Stimulated activated CD8-positive, alpha-beta memory T cell treated with anti-CD3 and anti-CD28 coated beads, Interleukin-4, amount 100 ng/mL, for 24 hours (primary cell): ENCODE results near the gene ANKMY1.
"Not testable (repeated sequence)": the region's sequence is repeated elsewhere in the genome, so short reads cannot be mapped to it uniquely, and the experiment has no call there.

Experiments used
- DNase-seq: peaks from one replicate; pipeline ENCODE4 v3.0.0-alpha.2; 2020; ENCODE audit warnings: low read depth

Gene ANKMY1

GRCh38 chr2:240554767-240555493, 2.9 kb downstream of the ANKMY1 start:
- no peak for DNase-seq

DNA sequence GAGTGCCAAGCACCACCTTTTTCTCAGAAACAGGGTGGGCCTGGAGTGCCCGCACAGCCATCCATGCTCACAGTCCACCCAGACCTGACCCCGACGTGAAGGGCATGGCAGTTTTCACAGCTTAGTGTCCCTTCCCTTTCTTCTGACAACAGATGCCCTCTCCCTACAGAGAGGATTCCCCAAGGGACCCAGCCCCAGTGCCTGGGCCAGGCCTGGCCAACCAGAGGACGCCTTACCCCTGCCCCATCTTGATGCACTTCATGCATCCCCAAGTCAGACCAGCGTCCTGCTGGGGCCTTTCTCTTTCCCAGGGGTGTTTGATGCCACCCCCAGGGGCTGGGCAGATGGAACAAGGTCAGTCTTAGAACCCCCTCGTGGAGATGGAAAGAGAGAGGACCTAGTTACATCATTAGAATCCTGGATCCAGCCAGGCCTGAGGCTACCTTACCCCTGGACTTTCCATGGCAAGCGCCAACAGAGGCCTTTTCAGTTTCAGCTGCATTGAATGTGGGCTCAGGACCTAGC, 3.8 kb downstream of the ANKMY1 start:
- DNase-seq, result no peak

- DNase-seq, result no peak
These were observed 6.0 kb downstream of the ANKMY1 start for GRCh38 chr2:240551811-240552210.

DNA sequence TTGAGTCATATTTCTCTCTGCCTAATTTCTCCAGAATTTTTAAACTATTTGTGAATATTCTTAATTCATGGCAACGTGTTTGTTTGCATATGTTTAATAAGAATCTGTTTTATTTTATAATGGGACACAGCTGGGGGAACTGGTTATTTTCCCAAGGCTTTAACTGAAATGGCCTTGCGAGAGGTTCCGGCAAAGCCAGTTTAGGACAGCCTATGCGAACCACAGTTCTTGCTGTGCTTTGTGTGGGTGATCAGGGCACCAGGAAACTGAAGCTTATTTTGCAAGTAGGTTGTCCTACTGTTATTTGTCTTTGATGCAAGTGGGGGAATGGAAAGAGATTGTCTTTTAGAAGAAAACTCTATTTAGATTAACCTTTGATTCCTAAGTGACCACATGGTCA, 6.5 kb downstream of the ANKMY1 start:
- no peak for DNase-seq

- DNase-seq, result no peak
These were observed 17.9 kb downstream of the ANKMY1 start for GRCh38 chr2:240539906-240540305.

- DNase-seq, result not testable (repeated sequence)
These were observed 18.7 kb downstream of the ANKMY1 start for GRCh38 chr2:240539101-240539500.

GRCh38 chr2:240538031-240538780, 19.6 kb downstream of the ANKMY1 start:
- DNase-seq, result no peak

DNA sequence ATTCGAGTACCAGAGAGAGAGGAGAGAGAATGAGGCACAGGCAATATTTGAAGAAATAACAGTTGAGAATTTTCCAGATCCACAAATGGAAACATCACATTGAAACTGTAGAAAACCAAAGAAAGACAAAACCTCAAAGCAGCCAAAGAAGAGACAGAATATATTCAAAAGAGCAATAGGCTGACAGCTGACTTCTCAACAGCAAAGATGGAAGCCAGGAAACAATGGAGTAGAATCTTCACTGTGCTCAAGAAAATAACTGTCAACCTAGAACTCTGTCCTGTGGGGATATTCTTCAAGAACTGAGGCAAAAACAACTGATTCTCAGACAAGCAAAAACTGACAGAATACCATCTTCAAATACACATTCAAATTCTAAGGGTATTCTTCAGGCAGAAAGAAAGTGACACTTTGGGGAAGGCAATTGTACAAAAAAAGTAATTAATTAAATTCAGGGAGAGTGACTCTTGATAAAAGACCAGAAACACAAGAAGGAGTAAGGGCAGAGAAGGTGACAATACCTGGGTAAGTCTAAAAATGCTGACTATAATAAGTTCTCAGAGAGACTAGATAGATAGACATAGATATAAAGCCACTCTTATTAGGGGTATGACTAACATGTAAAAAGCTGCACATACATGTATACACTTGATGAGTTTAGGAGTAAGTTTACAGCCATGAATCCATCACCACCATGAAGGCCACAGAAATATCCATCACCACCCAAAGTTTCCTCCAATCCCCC, 25.6 kb downstream of the ANKMY1 start:
- no peak for DNase-seq

- no peak for DNase-seq
These were observed 26.8 kb downstream of the ANKMY1 start for GRCh38 chr2:240531038-240531437.

- no peak for DNase-seq
These were observed 27.6 kb downstream of the ANKMY1 start for GRCh38 chr2:240530181-240530580.

DNA sequence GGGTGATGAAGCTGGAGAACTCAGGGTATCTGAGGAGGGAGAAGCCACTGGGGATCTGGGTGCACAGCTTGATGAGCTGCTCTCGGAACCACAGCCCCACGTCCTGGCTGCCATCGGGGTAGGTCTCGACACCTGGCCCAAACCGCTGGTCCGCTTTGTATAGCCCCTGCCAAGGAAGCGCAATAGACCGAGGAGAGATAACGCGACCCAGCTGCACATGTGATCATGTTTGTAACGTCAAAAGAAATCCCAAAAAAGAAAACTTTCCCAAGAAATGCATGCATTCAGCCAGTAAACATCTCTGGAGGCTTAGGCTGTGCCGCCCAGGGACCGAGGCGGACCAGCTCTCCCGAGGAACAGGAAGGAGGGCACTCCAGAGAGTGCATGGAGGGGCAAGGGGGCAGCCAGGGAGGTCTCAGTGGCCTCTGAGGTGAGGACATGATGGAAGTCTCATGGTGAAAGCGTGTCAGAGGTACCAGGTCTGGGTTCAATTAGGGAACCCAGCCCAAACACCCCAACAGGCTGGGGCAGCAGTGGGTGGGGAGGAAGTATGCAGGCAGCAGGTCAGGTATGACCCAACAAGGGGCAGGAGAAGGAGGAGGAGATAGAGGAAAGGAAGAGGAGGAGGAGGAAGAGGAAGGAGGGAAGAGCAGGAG, 28.3 kb downstream of the ANKMY1 start:
- DNase-seq, result no peak

GRCh38 chr2:240528406-240529040, 29.3 kb downstream of the ANKMY1 start:
- DNase-seq, result no peak

DNA sequence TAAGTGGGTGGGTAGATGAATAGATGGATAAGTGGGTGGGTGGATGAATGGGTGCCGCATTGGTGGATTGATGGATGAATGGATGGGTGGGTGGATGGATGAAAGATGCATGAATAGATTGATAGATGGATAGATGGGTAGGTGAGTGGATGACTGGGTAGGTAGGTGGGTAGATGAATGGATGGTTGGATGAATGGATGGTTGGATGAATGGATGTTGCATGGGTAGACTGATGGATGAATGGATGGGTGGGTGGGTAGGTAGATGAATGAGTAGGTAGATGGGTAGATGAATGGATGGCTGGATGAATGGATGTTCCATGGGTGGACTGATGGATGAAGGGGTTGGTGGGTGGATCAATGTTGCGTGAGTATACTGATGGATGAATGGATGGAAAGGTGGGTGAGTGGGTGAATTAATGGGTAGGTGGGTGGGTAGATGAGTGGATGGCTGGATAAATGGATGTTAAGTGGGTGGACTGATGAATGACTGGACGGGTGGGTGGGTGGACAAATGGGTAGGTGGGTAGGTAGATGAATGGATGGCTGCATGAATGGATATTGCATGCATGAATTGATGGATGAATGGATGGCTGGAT, 30.5 kb downstream of the ANKMY1 start:
- no peak for DNase-seq

DNA sequence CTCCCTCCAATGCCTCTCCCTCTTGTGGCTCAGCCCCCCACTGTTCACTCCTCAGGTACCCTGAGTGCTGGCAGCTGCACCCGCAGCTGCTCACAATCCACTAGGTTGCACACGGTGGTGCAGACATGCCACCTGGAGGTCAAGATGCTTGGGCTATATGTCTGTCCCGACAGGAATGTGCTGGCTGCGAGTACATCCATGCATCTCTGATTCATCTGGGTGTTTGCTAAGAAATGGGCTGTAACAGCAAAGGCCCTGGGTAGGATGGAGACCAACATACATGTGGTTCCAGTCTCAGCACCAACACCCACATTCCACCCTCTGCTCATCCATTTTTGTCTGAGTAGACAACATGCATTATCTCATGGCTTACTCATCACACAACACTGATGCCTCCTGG, 31.3 kb downstream of the ANKMY1 start:
- no peak for DNase-seq

GRCh38 chr2:240525802-240526201, 32.0 kb downstream of the ANKMY1 start:
- DNase-seq, result no peak

GRCh38 chr2:240524963-240525718, 32.6 kb downstream of the ANKMY1 start:
- DNase-seq, result no peak

- no peak for DNase-seq
These were observed 34.1 kb downstream of the ANKMY1 start for GRCh38 chr2:240523451-240524281.

GRCh38 chr2:240522406-240522805, 35.4 kb downstream of the ANKMY1 start:
- no peak for DNase-seq

DNA sequence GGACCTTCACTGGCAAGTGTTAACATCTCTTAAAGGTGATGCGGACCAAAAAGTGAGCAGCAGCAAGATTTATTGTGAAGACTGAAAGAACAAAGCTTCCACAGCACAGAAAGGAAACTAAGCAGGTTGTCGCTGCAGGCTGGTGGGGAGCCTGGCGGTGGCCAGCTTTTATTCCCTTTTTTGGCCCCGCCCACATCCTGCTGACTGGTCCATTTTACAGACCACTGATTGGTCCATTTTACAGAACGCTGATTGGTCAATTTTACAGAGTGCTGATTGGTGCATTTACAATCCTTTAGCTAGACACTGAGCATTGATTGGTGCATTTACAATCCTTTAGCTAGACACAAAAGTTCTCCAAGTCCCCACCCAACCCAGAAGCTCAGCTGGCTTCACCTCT, 35.9 kb downstream of the ANKMY1 start:
- not testable (repeated sequence) for DNase-seq

DNA sequence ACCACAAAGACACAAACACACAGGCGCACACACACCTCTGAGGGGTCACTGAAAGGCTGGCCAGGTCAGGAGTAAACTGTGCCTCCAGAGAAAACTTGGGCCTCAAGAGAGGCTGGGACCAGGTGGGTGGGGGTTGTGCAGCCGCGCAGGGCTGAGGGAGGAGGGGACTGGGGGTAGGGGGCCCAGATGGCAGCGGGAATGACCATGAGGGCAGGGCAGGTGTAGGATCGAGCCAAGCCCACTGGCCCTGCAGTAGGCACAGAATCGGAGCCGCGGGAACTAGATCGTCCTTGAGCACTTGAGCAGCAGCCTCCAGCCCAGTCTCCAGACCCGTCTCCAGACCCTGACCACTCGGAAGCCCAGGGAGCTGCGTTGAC, 36.8 kb downstream of the ANKMY1 start:
- DNase-seq, result no peak
